ENCODE measurements around the gene CXCR2.

Gene CXCR2

DNA sequence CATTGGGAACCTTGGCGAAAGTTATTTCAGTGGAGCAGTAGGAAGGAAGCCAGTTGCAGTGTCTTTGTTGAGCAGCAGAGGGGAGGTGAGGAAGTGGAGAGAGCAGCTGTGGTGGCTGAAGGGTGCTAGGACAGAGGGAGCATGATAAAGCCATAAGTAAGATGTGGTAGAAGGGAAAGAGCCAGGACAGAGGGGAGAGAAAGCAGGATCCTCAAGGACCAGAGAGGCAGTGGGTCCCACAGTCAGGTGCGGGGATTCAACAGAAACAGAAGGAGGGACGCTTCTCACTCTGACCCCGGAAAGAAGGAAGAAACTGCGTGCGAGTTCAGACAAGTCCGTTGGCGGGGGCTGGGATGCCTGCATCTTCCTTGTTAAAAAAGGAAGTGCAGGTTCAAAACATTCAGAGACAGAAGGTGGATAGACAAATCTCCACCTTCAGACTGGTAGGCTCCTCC lies at the start of gene CXCR2:
TSS of gene CXCR2 (plus strand) at position 403 of the 455 bp plus-strand sequence. CDS start 8,774 bp downstream, outside the sequence.
- DNase-seq (ENCODE audit: low spot score): no peak
- H3K4me3 ChIP-seq: no peak within 1 kb of the TSS
- no peak within 1 kb of the TSS for H3K27ac ChIP-seq
- TF ChIP-seq, protein P1, sequence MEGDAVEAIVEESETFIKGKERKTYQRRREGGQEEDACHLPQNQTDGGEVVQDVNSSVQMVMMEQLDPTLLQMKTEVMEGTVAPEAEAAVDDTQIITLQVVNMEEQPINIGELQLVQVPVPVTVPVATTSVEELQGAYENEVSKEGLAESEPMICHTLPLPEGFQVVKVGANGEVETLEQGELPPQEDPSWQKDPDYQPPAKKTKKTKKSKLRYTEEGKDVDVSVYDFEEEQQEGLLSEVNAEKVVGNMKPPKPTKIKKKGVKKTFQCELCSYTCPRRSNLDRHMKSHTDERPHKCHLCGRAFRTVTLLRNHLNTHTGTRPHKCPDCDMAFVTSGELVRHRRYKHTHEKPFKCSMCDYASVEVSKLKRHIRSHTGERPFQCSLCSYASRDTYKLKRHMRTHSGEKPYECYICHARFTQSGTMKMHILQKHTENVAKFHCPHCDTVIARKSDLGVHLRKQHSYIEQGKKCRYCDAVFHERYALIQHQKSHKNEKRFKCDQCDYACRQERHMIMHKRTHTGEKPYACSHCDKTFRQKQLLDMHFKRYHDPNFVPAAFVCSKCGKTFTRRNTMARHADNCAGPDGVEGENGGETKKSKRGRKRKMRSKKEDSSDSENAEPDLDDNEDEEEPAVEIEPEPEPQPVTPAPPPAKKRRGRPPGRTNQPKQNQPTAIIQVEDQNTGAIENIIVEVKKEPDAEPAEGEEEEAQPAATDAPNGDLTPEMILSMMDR (IDR thresholded peaks at IDR 0.05): no peak

DNA sequence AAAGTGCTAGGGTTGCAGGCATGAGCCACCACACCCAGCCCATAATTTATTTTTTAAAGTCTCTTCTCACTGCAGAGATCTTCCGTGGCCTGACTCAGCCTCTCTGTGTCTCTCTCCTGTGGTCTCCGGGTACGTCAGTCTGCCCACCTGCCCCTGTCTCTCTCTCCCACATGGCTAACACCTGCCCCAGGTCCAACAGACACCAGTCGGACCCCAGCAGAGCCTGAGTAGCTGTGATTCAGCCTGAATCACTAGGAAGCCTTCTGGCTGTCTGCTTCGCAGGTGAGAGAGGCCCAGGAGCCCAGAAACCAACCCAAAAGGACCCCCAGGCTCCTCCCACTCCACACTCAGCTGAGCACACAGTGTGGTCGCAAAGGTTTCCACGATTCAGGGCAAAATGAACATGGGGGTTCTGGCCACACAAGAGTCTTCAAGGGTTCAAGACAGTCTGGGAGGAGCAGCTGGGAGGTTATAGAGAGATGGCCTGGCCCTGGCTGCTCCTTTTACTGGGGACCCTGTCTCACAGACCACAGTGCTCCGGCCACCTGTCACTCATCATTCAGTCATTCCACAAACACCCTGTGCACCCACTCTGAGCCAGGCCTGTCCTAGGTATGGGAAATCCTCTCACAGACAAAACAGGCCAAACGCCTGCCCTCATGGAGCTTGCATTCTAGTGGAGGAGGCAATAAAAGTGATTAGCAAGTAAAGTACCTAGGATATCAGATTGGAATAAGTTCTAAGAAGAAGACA lies 48.2 kb upstream of the CXCR2 start:
- H3K4me3 ChIP-seq: no peak overlapping the region
- DNase-seq (ENCODE audit: low spot score): no peak
- TF ChIP-seq, protein P1 (IDR thresholded peaks at IDR 0.05): no peak
- H3K27ac ChIP-seq: no peak overlapping the region

DNA sequence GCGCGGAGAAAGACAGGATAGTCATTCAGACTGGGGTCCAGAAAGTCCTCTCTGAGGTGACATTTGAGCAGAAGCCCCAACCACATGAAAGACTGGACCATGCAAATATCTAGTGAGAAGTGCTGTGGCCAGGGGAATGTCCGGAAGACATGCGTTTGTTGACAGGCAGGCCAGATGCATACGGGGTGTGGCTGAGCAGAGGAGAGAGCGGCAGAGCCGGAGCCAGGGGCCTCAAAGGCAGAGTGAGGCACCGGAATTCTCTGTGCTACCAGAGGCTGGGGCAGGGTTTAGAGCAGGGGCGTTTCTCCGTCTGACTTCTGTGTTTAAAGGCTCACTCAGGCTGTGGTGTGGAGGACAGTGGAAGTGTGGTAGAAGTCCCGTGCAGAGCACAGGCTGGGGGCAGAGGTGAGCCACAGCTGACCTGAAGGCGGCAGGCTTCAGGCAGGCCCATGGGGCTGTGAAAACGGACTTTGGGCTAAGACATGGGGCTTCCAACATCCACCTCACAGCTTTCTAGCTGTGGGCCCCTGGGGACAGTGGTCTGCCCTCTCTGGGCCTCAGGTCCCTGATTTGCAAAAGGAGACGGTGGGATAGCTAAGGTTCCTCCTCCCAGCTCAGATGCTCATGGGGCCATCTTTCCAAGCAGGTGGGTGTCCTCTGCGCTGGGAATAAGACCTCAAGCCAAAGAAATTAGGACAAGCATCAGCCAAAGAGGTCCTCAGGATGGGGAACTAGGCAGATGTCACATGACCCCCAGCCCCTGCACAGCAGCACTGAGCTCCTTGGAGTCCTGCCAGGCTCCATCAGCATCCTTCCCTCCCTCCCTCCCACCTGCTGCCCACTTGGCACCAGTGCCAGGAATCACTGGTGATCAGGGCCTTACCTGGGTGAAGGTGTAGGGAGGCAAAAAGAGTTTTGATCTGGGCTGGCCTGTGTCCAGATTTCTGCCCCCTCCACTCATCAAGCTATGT lies 45.6 kb upstream of the CXCR2 start:
- no peak overlapping the region for H3K4me3 ChIP-seq
- DNase-seq (ENCODE audit: low spot score): no peak
- TF ChIP-seq, protein P1 (IDR thresholded peaks at IDR 0.05): no peak
- no peak overlapping the region for H3K27ac ChIP-seq

DNA sequence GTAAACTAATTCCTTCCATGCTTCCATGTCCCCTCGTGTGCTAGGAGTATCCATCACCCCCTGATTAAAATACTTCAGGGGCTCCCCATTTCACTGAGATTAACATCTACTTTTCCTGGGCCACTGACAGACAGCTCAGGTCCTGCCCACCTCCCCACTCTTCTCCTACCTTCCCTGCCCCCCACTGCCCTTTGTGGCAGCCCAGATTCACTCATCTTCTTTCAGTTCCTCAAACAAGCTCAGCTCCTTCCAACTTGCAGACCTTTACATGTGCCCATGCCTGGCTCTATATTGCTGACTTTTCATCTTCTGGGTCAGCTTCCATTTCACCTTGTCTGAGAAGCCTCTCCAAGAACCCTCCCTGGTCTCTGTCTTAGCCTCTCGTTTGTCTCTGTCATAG lies 44.8 kb upstream of the CXCR2 start:
- Histone ChIP-seq H3K4me3 (no peak overlapping the region), H3K27ac (no peak overlapping the region)
- DNase-seq (ENCODE audit: low spot score): no peak
- TF ChIP-seq, protein P1 (IDR thresholded peaks at IDR 0.05): no peak

DNA sequence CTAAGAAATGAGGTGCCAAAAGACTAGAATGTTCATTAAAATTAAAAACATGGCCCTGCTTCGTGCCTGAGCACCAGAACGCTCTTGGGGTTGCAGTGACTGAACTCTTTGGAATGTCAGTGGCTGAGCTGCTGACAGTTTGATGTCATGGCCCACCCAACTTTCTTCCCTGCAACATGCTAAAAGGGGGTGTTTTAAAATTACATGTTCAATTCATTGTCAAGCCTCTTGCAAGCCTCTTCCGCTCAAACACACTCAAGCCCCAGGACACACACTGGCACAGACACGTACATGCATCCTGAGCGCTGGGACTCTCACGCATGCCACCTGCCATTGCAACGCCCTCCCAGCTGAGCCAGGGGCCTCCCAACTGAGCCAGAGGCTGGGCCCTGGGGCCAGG lies 44.1 kb upstream of the CXCR2 start:
- DNase-seq (ENCODE audit: low spot score): no peak
- TF ChIP-seq, protein P1 (IDR thresholded peaks at IDR 0.05): no peak
- H3K4me3 ChIP-seq: no peak overlapping the region

DNA sequence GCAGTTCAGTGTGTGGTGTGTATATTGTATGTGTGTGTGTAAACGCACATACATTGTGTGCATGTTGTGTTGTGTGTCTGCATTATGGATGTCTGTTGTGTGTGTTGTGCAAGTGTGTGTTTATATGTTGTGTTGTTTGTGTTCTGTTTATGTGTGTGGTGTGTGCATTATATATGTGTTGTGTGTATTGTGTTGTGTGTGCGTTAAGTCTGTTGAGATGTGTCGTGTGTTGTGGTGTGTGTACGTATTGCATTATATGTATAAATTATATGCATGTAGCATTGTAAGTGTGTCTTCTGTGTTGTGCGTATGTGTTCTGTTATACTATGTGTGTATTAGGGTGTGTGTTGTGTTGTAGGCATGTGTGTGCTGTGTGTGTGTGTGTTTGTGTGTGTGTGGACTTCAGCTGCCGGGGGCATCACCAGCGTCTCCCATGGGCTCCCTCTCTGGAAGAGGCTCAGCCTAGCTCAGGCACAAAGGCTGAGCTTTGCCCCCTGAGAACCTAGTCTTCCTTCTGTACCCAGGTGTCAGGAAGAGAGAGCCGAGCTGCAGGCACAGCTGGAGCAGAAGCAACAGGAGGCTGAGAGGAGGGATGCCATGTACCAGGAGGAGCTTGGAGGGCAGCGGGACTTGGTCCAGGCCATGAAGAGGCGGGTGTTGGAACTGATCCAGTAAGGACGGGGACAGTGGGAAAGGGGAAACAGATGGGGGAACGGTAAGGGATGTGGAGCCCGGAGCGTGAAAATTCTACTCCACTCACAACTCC lies 43.1 kb upstream of the CXCR2 start:
- TF ChIP-seq, protein P1 (IDR thresholded peaks at IDR 0.05): no peak
- H3K27ac ChIP-seq: no peak overlapping the region
- H3K4me3 ChIP-seq: no peak overlapping the region
- DNase-seq (ENCODE audit: low spot score): no peak

More for the DNA sequence above, 44.1 kb upstream of the CXCR2 start:
- H3K27ac ChIP-seq: no peak overlapping the region

Measured in coronary artery (tissue), 2 donors.